Right atrium auricular region (tissue), 2 donors: Measurements from ENCODE around the gene LRRK1. TPM values are rescaled to one million over a fixed set of nuclear protein-coding genes. Genes with fewer than 3 reads are reported as not detected.
A peak's percentile ranks its signal among the peaks of the same experiment; 100 is the strongest.

Source experiments
- DNase-seq: peaks from one replicate; pipeline ENCODE4 v3.0.0-alpha.2; 2019; ENCODE audit warnings: low spot score
- H3K27ac ChIP-seq, 2 donors: fragments of 200-600 bp; sonication (generic); 1 replicate in 1 of 2; 2 replicates in 1 of 2; pipeline ENCODE4 v1.5.1; 2016 to 2019
- H3K27me3 ChIP-seq, 2 donors: fragments of 200-600 bp; sonication (generic); one replicate each; pipeline versions ENCODE4 v1.5.1 to v1.6.0; 2017 to 2019
- H3K36me3 ChIP-seq: fragments of 200-600 bp; sonication (generic); one replicate; pipeline ENCODE4 v1.5.1; 2016
- H3K4me1 ChIP-seq, 2 donors: fragments of 200-600 bp; sonication (generic); one replicate each; pipeline versions ENCODE4 v1.5.1 to v1.6.0; 2017 to 2019
- H3K4me3 ChIP-seq, 2 donors: fragments of 200-600 bp; sonication (generic); 1 replicate in 1 of 2; 2 replicates in 1 of 2; pipeline ENCODE4 v1.5.1; 2017 to 2019; ENCODE audit warnings: mild to moderate bottlenecking in 1 of 2, moderate library complexity in 1 of 2
- H3K9me3 ChIP-seq, 2 donors: fragments of 200-600 bp; sonication (generic); one replicate each; pipeline ENCODE4 v1.5.1; 2019
- total RNA-seq, 2 donors: library from RNA; depleted of rRNA; stranded (reverse); fragments of >200 nt; gene quantifications; one replicate each; pipeline ENCODE4 v1.1.0, GENCODE V29; 2016
- TF ChIP-seq, protein P1 (sequence below), 2 donors: fragments of 200-600 bp; sonication (generic); IDR thresholded peaks; one replicate each; pipeline ENCODE4 v1.5.1; 2019; ENCODE audit warnings: antibody characterized with exemption in 2 of 2

The LRRK1 gene
- total RNA-seq, 2 donors from 2014 or later, result 1.9 to 4.4 TPM

GRCh38 chr15:101023501-101024072 is 104.4 kb downstream of the LRRK1 start:
- Histone ChIP-seq H3K27me3 (no peaks in the 10 kb centered on the region), H3K4me1 (peaks cover 0 to 32% of the 10 kb centered on the region in 2 donors), H3K27ac (peak overlapping the region; percentile 71 to 74), H3K36me3 (no peaks in the 10 kb centered on the region), H3K4me3 (no peak overlapping the region), H3K9me3 (no peaks in the 10 kb centered on the region)
- peak; percentile 57 for DNase-seq
- TF ChIP-seq, protein P1, sequence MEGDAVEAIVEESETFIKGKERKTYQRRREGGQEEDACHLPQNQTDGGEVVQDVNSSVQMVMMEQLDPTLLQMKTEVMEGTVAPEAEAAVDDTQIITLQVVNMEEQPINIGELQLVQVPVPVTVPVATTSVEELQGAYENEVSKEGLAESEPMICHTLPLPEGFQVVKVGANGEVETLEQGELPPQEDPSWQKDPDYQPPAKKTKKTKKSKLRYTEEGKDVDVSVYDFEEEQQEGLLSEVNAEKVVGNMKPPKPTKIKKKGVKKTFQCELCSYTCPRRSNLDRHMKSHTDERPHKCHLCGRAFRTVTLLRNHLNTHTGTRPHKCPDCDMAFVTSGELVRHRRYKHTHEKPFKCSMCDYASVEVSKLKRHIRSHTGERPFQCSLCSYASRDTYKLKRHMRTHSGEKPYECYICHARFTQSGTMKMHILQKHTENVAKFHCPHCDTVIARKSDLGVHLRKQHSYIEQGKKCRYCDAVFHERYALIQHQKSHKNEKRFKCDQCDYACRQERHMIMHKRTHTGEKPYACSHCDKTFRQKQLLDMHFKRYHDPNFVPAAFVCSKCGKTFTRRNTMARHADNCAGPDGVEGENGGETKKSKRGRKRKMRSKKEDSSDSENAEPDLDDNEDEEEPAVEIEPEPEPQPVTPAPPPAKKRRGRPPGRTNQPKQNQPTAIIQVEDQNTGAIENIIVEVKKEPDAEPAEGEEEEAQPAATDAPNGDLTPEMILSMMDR (IDR thresholded peaks at IDR 0.05), result no peak

DNA sequence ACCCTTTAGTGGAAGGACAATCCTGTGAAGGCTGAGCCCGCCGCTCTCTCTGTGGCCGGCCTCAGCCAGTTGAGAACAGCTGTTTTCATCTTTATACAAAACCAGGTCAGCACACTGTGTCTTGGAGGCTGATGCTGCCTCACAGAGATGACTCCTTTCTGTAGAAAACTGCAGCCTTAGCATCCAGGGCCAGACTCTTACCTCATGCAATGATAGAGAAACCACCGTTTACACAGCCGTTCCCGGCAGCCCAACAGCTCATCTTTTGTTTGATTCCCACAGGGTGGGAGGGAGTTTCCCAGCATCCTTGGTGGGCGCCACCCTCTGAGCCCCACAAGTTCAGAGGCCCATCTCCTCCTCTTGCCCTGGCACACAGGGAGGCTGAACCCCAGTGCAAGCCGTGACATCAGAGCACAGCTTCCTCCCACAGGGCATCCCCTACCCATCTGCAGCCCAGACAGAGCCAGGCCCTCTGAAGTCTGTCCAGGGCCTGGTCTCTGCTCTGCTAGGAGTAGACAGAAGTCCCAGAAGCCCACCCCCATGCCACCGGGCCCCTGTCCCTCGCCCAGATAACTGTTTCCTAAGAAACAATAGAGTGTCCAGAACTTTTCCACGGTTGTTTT is 105.0 kb downstream of the LRRK1 start:
- peak; percentile 82 for DNase-seq
- no peaks in the 10 kb centered on the region for H3K27me3 ChIP-seq
- peak overlapping the region; percentile 71 to 74 for H3K27ac ChIP-seq
- H3K4me1 ChIP-seq, result peaks cover 0 to 32% of the 10 kb centered on the region in 2 donors
- H3K4me3 ChIP-seq, result no peak overlapping the region
- TF ChIP-seq, protein P1 (IDR thresholded peaks at IDR 0.05), result no peak
- H3K9me3 ChIP-seq, result no peaks in the 10 kb centered on the region
- no peaks in the 10 kb centered on the region for H3K36me3 ChIP-seq

GRCh38 chr15:101024706-101025500 is 105.7 kb downstream of the LRRK1 start:
- Histone ChIP-seq H3K36me3 (no peaks in the 10 kb centered on the region), H3K4me3 (no peak overlapping the region), H3K9me3 (no peaks in the 10 kb centered on the region), H3K4me1 (peaks cover 0 to 32% of the 10 kb centered on the region in 2 donors), H3K27me3 (no peaks in the 10 kb centered on the region), H3K27ac (peak overlapping the region; percentile 71 to 74)
- TF ChIP-seq, protein P1 (IDR thresholded peaks at IDR 0.05), result no peak
- DNase-seq, result peak; percentile 51

GRCh38 chr15:101025501-101025885 is 106.3 kb downstream of the LRRK1 start:
- peak; percentile 18 for DNase-seq
- H3K4me3 ChIP-seq, result no peak overlapping the region
- no peaks in the 10 kb centered on the region for H3K9me3 ChIP-seq
- no peaks in the 10 kb centered on the region for H3K27me3 ChIP-seq
- no peaks in the 10 kb centered on the region for H3K36me3 ChIP-seq
- H3K4me1 ChIP-seq, result peaks cover 0 to 32% of the 10 kb centered on the region in 2 donors
- TF ChIP-seq, protein P1 (IDR thresholded peaks at IDR 0.05), result no peak
- no peak overlapping the region for H3K27ac ChIP-seq

GRCh38 chr15:101025896-101026631 is 106.9 kb downstream of the LRRK1 start:
- H3K9me3 ChIP-seq, result no peaks in the 10 kb centered on the region
- H3K27me3 ChIP-seq, result no peaks in the 10 kb centered on the region
- no peak overlapping the region for H3K4me3 ChIP-seq
- DNase-seq, result peak; percentile 47
- no peak overlapping the region for H3K27ac ChIP-seq
- H3K36me3 ChIP-seq, result no peaks in the 10 kb centered on the region
- H3K4me1 ChIP-seq, result peaks cover 0 to 32% of the 10 kb centered on the region in 2 donors
- TF ChIP-seq, protein P1 (IDR thresholded peaks at IDR 0.05), result no peak
